ENCODE data around the gene WIPI1. TPM values are rescaled to one million over a fixed set of nuclear protein-coding genes. Genes with fewer than 3 reads are reported as not detected.

The WIPI1 gene
- total and polyA plus RNA-seq, 9 of the 15 experiments (the other 6 are each of a cell fraction or from before 2014, with no cell fraction given) = 3.7 to 23.5 (median 11.8) TPM

GRCh38 chr17:68420065-68420464 is 37.2 kb downstream of the WIPI1 start:
- Histone ChIP-seq H3K9me3 (replicated peaks; ENCODE audit: control insufficient read depth, insufficient read depth, low read depth, low read length) (no peaks in the 10 kb centered on the region), H3K4me1 (replicated peaks in 1 of 2; ENCODE audit: control insufficient read depth in 2 of 2, insufficient read depth in 2 of 2, low read length in 2 of 2) (no peaks in the 10 kb centered on the region; a peak in 1 of 5 replicates), H3K9ac (ENCODE audit: insufficient read depth in 1 of 2, low read depth in 2 of 2, low read length in 2 of 2) (no peak overlapping the region), H3K27ac (ENCODE audit: extremely low read depth, low read depth, low read length) (no peak overlapping the region), H3K4me3 (no peak overlapping the region), H3K4me2 (ENCODE audit: insufficient read depth, low read length) (no peak overlapping the region), H4K20me1 (replicated peaks; ENCODE audit: control insufficient read depth, insufficient read depth, low read length) (0 out of 2 replicates have a peak, but pooled peaks cover 5% of the 10 kb centered on the region), H2AFZ (ENCODE audit: low read depth, low read length) (no peak overlapping the region), H3K27me3 (ENCODE audit: control insufficient read depth in 2 of 2, insufficient read depth in 2 of 2, low read length in 2 of 2) (peaks cover 14 to 27% of the 10 kb centered on the region in 2 experiments), H3K9me1 (ENCODE audit: control insufficient read depth, insufficient read depth, low read length) (no peaks in the 10 kb centered on the region), H3K79me2 (ENCODE audit: control insufficient read depth, insufficient read depth, low read length) (no peaks in the 10 kb centered on the region), H3K36me3 (ENCODE audit: control insufficient read depth, insufficient read depth, low read length) (no peaks in the 10 kb centered on the region)
- no peak for FAIRE-seq
- DNase-seq (ENCODE audit: extremely low read depth in 1 of 4, low spot score in 3 of 4) = no peak
- no peak for ATAC-seq
- ChIA-PET CTCF (ENCODE audit: low intra/inter-chr PET ratio) (no interaction called here), POLR2A (interaction anchor here (0.7 kb wide), 1 partner anchor 32 kb away, joined by 4 read pairs; no protein-coding TSS in a partner anchor)
- WGBS (ENCODE audit: insufficient coverage, low coverage, missing lambda C conversion rate) = 22% methylated on average over 14 of the region's 14 CpGs
- intact Hi-C loops (cut with micrococcal nuclease) (no loop called here), in situ Hi-C loops (cut with MboI) (no loop called here)
- no TSS peak for BruUV-seq (replicated peaks)
- TF ChIP-seq NONO (IDR thresholded peaks at IDR 0.05; ENCODE audit: low read depth in 2 of 2, low read length in 1 of 2) = no peak
- no peak for TF ChIP-seq YBX1 (IDR thresholded peaks at IDR 0.05)
- no peak for TF ChIP-seq DPF2 (IDR thresholded peaks at IDR 0.05)
- no peak for TF ChIP-seq TBL1XR1 (IDR thresholded peaks at IDR 0.05; ENCODE audit: low read length in 2 of 2)
- no peak for TF ChIP-seq ZNF431 (CRISPR knock-in tag; IDR thresholded peaks at IDR 0.05)
- no peak for TF ChIP-seq ATF3 (IDR thresholded peaks at IDR 0.05)
- TF ChIP-seq ATF3 (CRISPR knock-in tag; conservative IDR thresholded peaks at IDR 0.05) = no peak
- no peak for TF ChIP-seq RB1 (IDR thresholded peaks at IDR 0.05; ENCODE audit: low read depth)
- TF ChIP-seq SNRNP70 (optimal IDR thresholded peaks at IDR 0.05; ENCODE audit: low read depth, low read length) = no peak
- no peak for TF ChIP-seq TEAD4 (IDR thresholded peaks at IDR 0.05; ENCODE audit: low read length)
- TF ChIP-seq TEAD4 (CRISPR knock-in tag; IDR thresholded peaks at IDR 0.05; ENCODE audit: borderline replicate concordance) = no peak
- TF ChIP-seq, protein P1, sequence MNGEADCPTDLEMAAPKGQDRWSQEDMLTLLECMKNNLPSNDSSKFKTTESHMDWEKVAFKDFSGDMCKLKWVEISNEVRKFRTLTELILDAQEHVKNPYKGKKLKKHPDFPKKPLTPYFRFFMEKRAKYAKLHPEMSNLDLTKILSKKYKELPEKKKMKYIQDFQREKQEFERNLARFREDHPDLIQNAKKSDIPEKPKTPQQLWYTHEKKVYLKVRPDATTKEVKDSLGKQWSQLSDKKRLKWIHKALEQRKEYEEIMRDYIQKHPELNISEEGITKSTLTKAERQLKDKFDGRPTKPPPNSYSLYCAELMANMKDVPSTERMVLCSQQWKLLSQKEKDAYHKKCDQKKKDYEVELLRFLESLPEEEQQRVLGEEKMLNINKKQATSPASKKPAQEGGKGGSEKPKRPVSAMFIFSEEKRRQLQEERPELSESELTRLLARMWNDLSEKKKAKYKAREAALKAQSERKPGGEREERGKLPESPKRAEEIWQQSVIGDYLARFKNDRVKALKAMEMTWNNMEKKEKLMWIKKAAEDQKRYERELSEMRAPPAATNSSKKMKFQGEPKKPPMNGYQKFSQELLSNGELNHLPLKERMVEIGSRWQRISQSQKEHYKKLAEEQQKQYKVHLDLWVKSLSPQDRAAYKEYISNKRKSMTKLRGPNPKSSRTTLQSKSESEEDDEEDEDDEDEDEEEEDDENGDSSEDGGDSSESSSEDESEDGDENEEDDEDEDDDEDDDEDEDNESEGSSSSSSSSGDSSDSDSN (IDR thresholded peaks at IDR 0.05; ENCODE audit: borderline replicate concordance in 1 of 2, low read depth in 2 of 2, low read length in 2 of 2) = no peak
- no peak for TF ChIP-seq NFYB (IDR thresholded peaks at IDR 0.05; ENCODE audit: extremely low read depth, insufficient read length)
- TF ChIP-seq, protein P2, sequence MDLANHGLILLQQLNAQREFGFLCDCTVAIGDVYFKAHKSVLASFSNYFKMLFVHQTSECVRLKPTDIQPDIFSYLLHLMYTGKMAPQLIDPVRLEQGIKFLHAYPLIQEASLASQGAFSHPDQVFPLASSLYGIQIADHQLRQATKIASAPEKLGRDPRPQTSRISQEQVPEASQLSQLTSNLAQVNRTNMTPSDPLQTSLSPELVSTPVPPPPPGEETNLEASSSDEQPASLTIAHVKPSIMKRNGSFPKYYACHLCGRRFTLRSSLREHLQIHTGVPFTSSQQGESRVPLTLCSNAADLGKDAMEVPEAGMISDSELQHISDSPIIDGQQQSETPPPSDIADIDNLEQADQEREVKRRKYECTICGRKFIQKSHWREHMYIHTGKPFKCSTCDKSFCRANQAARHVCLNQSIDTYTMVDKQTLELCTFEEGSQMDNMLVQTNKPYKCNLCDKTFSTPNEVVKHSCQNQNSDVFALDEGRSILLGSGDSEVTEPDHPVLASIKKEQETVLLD (IDR thresholded peaks at IDR 0.05) = no peak
- TF ChIP-seq, protein P3, sequence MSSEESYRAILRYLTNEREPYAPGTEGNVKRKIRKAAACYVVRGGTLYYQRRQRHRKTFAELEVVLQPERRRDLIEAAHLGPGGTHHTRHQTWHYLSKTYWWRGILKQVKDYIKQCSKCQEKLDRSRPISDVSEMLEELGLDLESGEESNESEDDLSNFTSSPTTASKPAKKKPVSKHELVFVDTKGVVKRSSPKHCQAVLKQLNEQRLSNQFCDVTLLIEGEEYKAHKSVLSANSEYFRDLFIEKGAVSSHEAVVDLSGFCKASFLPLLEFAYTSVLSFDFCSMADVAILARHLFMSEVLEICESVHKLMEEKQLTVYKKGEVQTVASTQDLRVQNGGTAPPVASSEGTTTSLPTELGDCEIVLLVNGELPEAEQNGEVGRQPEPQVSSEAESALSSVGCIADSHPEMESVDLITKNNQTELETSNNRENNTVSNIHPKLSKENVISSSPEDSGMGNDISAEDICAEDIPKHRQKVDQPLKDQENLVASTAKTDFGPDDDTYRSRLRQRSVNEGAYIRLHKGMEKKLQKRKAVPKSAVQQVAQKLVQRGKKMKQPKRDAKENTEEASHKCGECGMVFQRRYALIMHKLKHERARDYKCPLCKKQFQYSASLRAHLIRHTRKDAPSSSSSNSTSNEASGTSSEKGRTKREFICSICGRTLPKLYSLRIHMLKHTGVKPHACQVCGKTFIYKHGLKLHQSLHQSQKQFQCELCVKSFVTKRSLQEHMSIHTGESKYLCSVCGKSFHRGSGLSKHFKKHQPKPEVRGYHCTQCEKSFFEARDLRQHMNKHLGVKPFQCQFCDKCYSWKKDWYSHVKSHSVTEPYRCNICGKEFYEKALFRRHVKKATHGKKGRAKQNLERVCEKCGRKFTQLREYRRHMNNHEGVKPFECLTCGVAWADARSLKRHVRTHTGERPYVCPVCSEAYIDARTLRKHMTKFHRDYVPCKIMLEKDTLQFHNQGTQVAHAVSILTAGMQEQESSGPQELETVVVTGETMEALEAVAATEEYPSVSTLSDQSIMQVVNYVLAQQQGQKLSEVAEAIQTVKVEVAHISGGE (CRISPR knock-in tag; IDR thresholded peaks at IDR 0.05) = no peak

All from K562 (cell line).